Activated naive CD4-positive, alpha-beta T cell treated with anti-CD3 and anti-CD28 coated beads for 36 hours (primary cell): ENCODE measurements around the gene TTLL5. TPM values are rescaled to one million over a fixed set of nuclear protein-coding genes. Genes with fewer than 3 reads are reported as not detected.
A peak's percentile ranks its signal among the peaks of the same experiment; 100 is the strongest.

Source experiments
- CTCF ChIA-PET: fragments of 350-600 bp; sonication (Branson Sonifier 250); formaldehyde crosslinking; loops from one replicate; lab custom pipeline; 2021; ENCODE audit warnings: antibody characterized with exemption; lab: Charles Lee
- DNase-seq: peaks from one replicate; pipeline ENCODE4 v3.0.0-alpha.2; 2020
- H3K27ac Mint-ChIP-seq: one replicate; pipeline ENCODE4 v1.8.0; 2021; ENCODE audit warnings: mild to moderate bottlenecking, mixed read lengths
- H3K27me3 Mint-ChIP-seq: one replicate; pipeline ENCODE4 v1.8.0; 2021; ENCODE audit warnings: low read depth, mixed read lengths
- H3K36me3 Mint-ChIP-seq: one replicate; pipeline ENCODE4 v1.8.0; 2021; ENCODE audit warnings: low read depth, mixed read lengths
- H3K4me1 Mint-ChIP-seq: one replicate; pipeline ENCODE4 v1.8.0; 2021; ENCODE audit warnings: low read depth, mixed read lengths
- H3K4me3 Mint-ChIP-seq: one replicate; pipeline ENCODE4 v1.8.0; 2021; ENCODE audit warnings: mild to moderate bottlenecking, moderate library complexity, mixed read lengths
- H3K9me3 Mint-ChIP-seq: one replicate; pipeline ENCODE4 v1.8.0; 2021; ENCODE audit warnings: mixed read lengths
- intact Hi-C: fragments of 100-400 bp; cut with micrococcal nuclease; formaldehyde crosslinking; loops from one replicate; pipeline ENCODE4 v1.15.1; 2023
- total RNA-seq, 2 experiments: library from RNA; stranded (reverse); gene quantifications; one replicate each; pipeline ENCODE4 v1.2.3, GENCODE V29; 2021

Gene TTLL5
- total RNA-seq, 2 experiments from 2014 or later: 23.8 to 25.1 TPM

- no peak for DNase-seq
- CTCF ChIA-PET: no interaction called here
- H3K27ac Mint-ChIP-seq: no peak overlapping the region
- H3K27me3 Mint-ChIP-seq: no peaks in the 10 kb centered on the region
- intact Hi-C loops: no loop called here
- peaks cover 7% of the 10 kb centered on the region for H3K36me3 Mint-ChIP-seq
- H3K4me3 Mint-ChIP-seq: no peak overlapping the region
- H3K9me3 Mint-ChIP-seq: no peaks in the 10 kb centered on the region
- H3K4me1 Mint-ChIP-seq: no peaks in the 10 kb centered on the region
Measured at GRCh38 chr14:75811872-75812499, 150.9 kb downstream of the TTLL5 start.

GRCh38 chr14:75812622-75813021, 151.6 kb downstream of the TTLL5 start:
- CTCF ChIA-PET: interaction anchor here (0.7 kb wide), 1 partner anchor 11 kb away, joined by 3 read pairs; no protein-coding TSS in a partner anchor
- no peak for DNase-seq
- Mint-ChIP-seq H3K4me1 (no peaks in the 10 kb centered on the region), H3K9me3 (no peaks in the 10 kb centered on the region), H3K36me3 (peaks cover 7% of the 10 kb centered on the region), H3K27ac (no peak overlapping the region), H3K4me3 (no peak overlapping the region), H3K27me3 (no peaks in the 10 kb centered on the region)
- intact Hi-C loops: no loop called here

- Mint-ChIP-seq H3K27me3 (no peaks in the 10 kb centered on the region), H3K36me3 (peaks cover 17% of the 10 kb centered on the region), H3K4me1 (peaks cover 3% of the 10 kb centered on the region), H3K27ac (no peak overlapping the region), H3K4me3 (no peak overlapping the region), H3K9me3 (no peaks in the 10 kb centered on the region)
- DNase-seq: no peak
- intact Hi-C loops: no loop called here
- CTCF ChIA-PET: no interaction called here
Measured at GRCh38 chr14:75820761-75821160, 159.7 kb downstream of the TTLL5 start.

GRCh38 chr14:75821831-75822521, 160.9 kb downstream of the TTLL5 start:
- no peak for DNase-seq
- H3K4me1 Mint-ChIP-seq: peaks cover 3% of the 10 kb centered on the region
- no peaks in the 10 kb centered on the region for H3K9me3 Mint-ChIP-seq
- no peaks in the 10 kb centered on the region for H3K27me3 Mint-ChIP-seq
- no peak overlapping the region for H3K4me3 Mint-ChIP-seq
- CTCF ChIA-PET: interaction anchor here (0.9 kb wide), 1 partner anchor 113 kb away, joined by 3 read pairs; no protein-coding TSS in a partner anchor
- H3K36me3 Mint-ChIP-seq: peaks cover 14% of the 10 kb centered on the region
- no peak overlapping the region for H3K27ac Mint-ChIP-seq
- intact Hi-C loops: no loop called here

- Mint-ChIP-seq H3K27me3 (no peaks in the 10 kb centered on the region), H3K4me1 (peaks cover 3% of the 10 kb centered on the region), H3K27ac (no peak overlapping the region), H3K4me3 (no peak overlapping the region), H3K36me3 (peaks cover 14% of the 10 kb centered on the region), H3K9me3 (no peaks in the 10 kb centered on the region)
- intact Hi-C loops: no loop called here
- CTCF ChIA-PET: interaction anchor here (0.9 kb wide), 1 partner anchor 114 kb away, joined by 3 read pairs; no protein-coding TSS in a partner anchor
- DNase-seq: no peak
Measured at GRCh38 chr14:75822522-75823141, 161.6 kb downstream of the TTLL5 start.

- no peaks in the 10 kb centered on the region for H3K9me3 Mint-ChIP-seq
- H3K4me1 Mint-ChIP-seq: peaks cover 3% of the 10 kb centered on the region
- no peak overlapping the region for H3K27ac Mint-ChIP-seq
- no peak overlapping the region for H3K4me3 Mint-ChIP-seq
- H3K27me3 Mint-ChIP-seq: no peaks in the 10 kb centered on the region
- CTCF ChIA-PET: no interaction called here
- no peak for DNase-seq
- H3K36me3 Mint-ChIP-seq: peaks cover 14% of the 10 kb centered on the region
- intact Hi-C loops: no loop called here
Measured at GRCh38 chr14:75823334-75823733, 162.3 kb downstream of the TTLL5 start.

- Mint-ChIP-seq H3K9me3 (no peaks in the 10 kb centered on the region), H3K27me3 (no peaks in the 10 kb centered on the region), H3K27ac (no peak overlapping the region), H3K4me1 (peaks cover 3% of the 10 kb centered on the region), H3K4me3 (no peak overlapping the region), H3K36me3 (peaks cover 12% of the 10 kb centered on the region)
- CTCF ChIA-PET: no interaction called here
- intact Hi-C loops: no loop called here
- DNase-seq: no peak
Measured at GRCh38 chr14:75824318-75824717, 163.3 kb downstream of the TTLL5 start.

- Mint-ChIP-seq H3K9me3 (no peaks in the 10 kb centered on the region), H3K4me1 (peaks cover 3% of the 10 kb centered on the region), H3K27me3 (no peaks in the 10 kb centered on the region), H3K27ac (no peak overlapping the region), H3K36me3 (peaks cover 8% of the 10 kb centered on the region), H3K4me3 (no peak overlapping the region)
- CTCF ChIA-PET: interaction anchor here (0.6 kb wide), 1 partner anchor 205 kb away, joined by 3 read pairs; no protein-coding TSS in a partner anchor
- DNase-seq: no peak
- intact Hi-C loops: no loop called here
Measured at GRCh38 chr14:75825147-75825592, 164.1 kb downstream of the TTLL5 start.

- Mint-ChIP-seq H3K4me3 (no peak overlapping the region), H3K4me1 (peaks cover 9% of the 10 kb centered on the region), H3K27me3 (no peaks in the 10 kb centered on the region), H3K9me3 (no peaks in the 10 kb centered on the region), H3K36me3 (peaks cover 2% of the 10 kb centered on the region), H3K27ac (no peak overlapping the region)
- intact Hi-C loops: no loop called here
- no peak for DNase-seq
- CTCF ChIA-PET: interaction anchor here (0.6 to 1.2 kb wide), 3 partner anchors 22 to 811 kb away, joined by 3 to 4 read pairs (median 3); no protein-coding TSS in a partner anchor
Measured at GRCh38 chr14:75826599-75826998, 165.6 kb downstream of the TTLL5 start.

GRCh38 chr14:75827331-75827730, 166.3 kb downstream of the TTLL5 start:
- no peak for DNase-seq
- CTCF ChIA-PET: interaction anchor here (0.6 kb wide), 1 partner anchor 117 kb away, joined by 4 read pairs; no protein-coding TSS in a partner anchor
- H3K9me3 Mint-ChIP-seq: no peaks in the 10 kb centered on the region
- H3K4me3 Mint-ChIP-seq: no peak overlapping the region
- no peaks in the 10 kb centered on the region for H3K36me3 Mint-ChIP-seq
- intact Hi-C loops: no loop called here
- H3K27me3 Mint-ChIP-seq: no peaks in the 10 kb centered on the region
- H3K4me1 Mint-ChIP-seq: peaks cover 14% of the 10 kb centered on the region
- no peak overlapping the region for H3K27ac Mint-ChIP-seq

- Mint-ChIP-seq H3K4me3 (no peak overlapping the region), H3K27ac (no peak overlapping the region)
- CTCF ChIA-PET: interaction anchor here (0.7 kb wide), 1 partner anchor 18 kb away, joined by 3 read pairs; no protein-coding TSS in a partner anchor
Measured at GRCh38 chr14:75829316-75829715, 168.3 kb downstream of the TTLL5 start.

GRCh38 chr14:75831455-75831854, 170.4 kb downstream of the TTLL5 start:
- DNase-seq: peak; percentile 40
- no peak overlapping the region for H3K27ac Mint-ChIP-seq
- H3K36me3 Mint-ChIP-seq: peaks cover 13% of the 10 kb centered on the region
- H3K4me3 Mint-ChIP-seq: no peak overlapping the region
- intact Hi-C loops: no loop called here
- CTCF ChIA-PET: interaction anchor here (0.9 to 1.1 kb wide), 3 partner anchors 75 to 213 kb away, joined by 3 to 4 read pairs (median 3); no protein-coding TSS in a partner anchor
- no peaks in the 10 kb centered on the region for H3K9me3 Mint-ChIP-seq
- H3K4me1 Mint-ChIP-seq: peaks cover 12% of the 10 kb centered on the region
- H3K27me3 Mint-ChIP-seq: no peaks in the 10 kb centered on the region

More at GRCh38 chr14:75829316-75829715, 168.3 kb downstream of the TTLL5 start:
- Mint-ChIP-seq H3K27me3 (no peaks in the 10 kb centered on the region), H3K36me3 (peaks cover 10% of the 10 kb centered on the region), H3K4me1 (peaks cover 12% of the 10 kb centered on the region), H3K9me3 (no peaks in the 10 kb centered on the region)
- no peak for DNase-seq
- intact Hi-C loops: no loop called here
